Endodermal cell (in vitro differentiated cells): ENCODE data around the gene FASN. TPM values are rescaled to one million over a fixed set of nuclear protein-coding genes. Genes with fewer than 3 reads are reported as not detected.
A peak's percentile ranks its signal among the peaks of the same experiment; 100 is the strongest.

Experiments used
- DNase-seq: peaks from one replicate; pipeline ENCODE4 v3.0.0-alpha.2; 2017
- H3K27ac ChIP-seq: 2 replicates; pipeline ENCODE4 v1.5.1; 2013; ENCODE audit warnings: mild to moderate bottlenecking, low read depth, low read length, moderate library complexity
- H3K27me3 ChIP-seq: 2 replicates; pipeline ENCODE4 v1.6.1; 2013; ENCODE audit warnings: mild to moderate bottlenecking, low read length, moderate library complexity; ENCODE audit not compliant: insufficient read depth, control insufficient read depth, poor library complexity, severe bottlenecking
- H3K36me3 ChIP-seq: 2 replicates; pipeline ENCODE4 v1.7.0; 2013; ENCODE audit warnings: mild to moderate bottlenecking, low read length, moderate library complexity; ENCODE audit not compliant: control insufficient read depth, insufficient read depth
- H3K4me1 ChIP-seq: one replicate; pipeline ENCODE4 v1.7.0; 2013; ENCODE audit warnings: low read length; ENCODE audit not compliant: control insufficient read depth, insufficient read depth
- H3K4me3 ChIP-seq: 2 replicates; pipeline ENCODE4 v1.5.1; 2013; ENCODE audit warnings: mild to moderate bottlenecking, low read length, moderate library complexity
- H3K9ac ChIP-seq: 2 replicates; pipeline ENCODE4 v1.6.1; 2013; ENCODE audit warnings: mild to moderate bottlenecking, low read length, moderate library complexity; ENCODE audit not compliant: poor library complexity, severe bottlenecking; ENCODE audit errors: extremely low read depth
- H3K9me3 ChIP-seq: 2 replicates; pipeline ENCODE4 v1.6.1; 2013; ENCODE audit warnings: mild to moderate bottlenecking, low read length, moderate library complexity; ENCODE audit not compliant: control insufficient read depth
- H3K27ac Mint-ChIP-seq: 2 replicates; pipeline ENCODE4 v1.8.0; 2020; ENCODE audit warnings: mixed read lengths
- H3K27me3 Mint-ChIP-seq: 2 replicates; pipeline ENCODE4 v1.8.0; 2021; ENCODE audit warnings: mild to moderate bottlenecking, mixed read lengths; ENCODE audit not compliant: insufficient read depth
- H3K36me3 Mint-ChIP-seq: 2 replicates; pipeline ENCODE4 v1.8.0; 2020; ENCODE audit warnings: low read depth, mixed read lengths
- H3K4me1 Mint-ChIP-seq: 2 replicates; pipeline ENCODE4 v1.8.0; 2020; ENCODE audit warnings: mixed read lengths
- H3K4me3 Mint-ChIP-seq: 2 replicates; pipeline ENCODE4 v1.8.0; 2020; ENCODE audit warnings: mild to moderate bottlenecking, moderate library complexity, mixed read lengths
- H3K9me3 Mint-ChIP-seq: 2 replicates; pipeline ENCODE4 v1.8.0; 2020; ENCODE audit warnings: mild to moderate bottlenecking, mixed read lengths
- WGBS, 2 experiments: methylation state at CpG; one replicate each; pipeline versions ENCODE4 v1.1.5 to v1.1.7; 2013; ENCODE audit warnings: missing lambda C conversion rate in 2 of 2, mixed read lengths in 1 of 2; ENCODE audit not compliant: insufficient coverage in 1 of 2, insufficient read length in 1 of 2; 5-methylcytosine and 5-hydroxymethylcytosine counted together
- total RNA-seq, 2 donors: library from RNA; stranded (reverse); fragmentation: NEBNext Ultra II Directional in 1 of 2; extraction: Animal tissue kit (Norgen Biotek cat#: 25700) in 1 of 2; gene quantifications; 2 replicates in 1 of 2; 3 replicates in 1 of 2; pipeline ENCODE4 v1.2.1, GENCODE V29; 2021
- TF ChIP-seq, protein P1 (sequence below): fragments of 200-600 bp; sonication (generic); conservative IDR thresholded peaks from 2 replicates; pipeline ENCODE4 v1.5.0; 2021; ENCODE audit warnings: antibody characterized with exemption, mild to moderate bottlenecking

The FASN gene
- total RNA-seq, 2 donors from 2014 or later = 371 to 498 TPM

DNA sequence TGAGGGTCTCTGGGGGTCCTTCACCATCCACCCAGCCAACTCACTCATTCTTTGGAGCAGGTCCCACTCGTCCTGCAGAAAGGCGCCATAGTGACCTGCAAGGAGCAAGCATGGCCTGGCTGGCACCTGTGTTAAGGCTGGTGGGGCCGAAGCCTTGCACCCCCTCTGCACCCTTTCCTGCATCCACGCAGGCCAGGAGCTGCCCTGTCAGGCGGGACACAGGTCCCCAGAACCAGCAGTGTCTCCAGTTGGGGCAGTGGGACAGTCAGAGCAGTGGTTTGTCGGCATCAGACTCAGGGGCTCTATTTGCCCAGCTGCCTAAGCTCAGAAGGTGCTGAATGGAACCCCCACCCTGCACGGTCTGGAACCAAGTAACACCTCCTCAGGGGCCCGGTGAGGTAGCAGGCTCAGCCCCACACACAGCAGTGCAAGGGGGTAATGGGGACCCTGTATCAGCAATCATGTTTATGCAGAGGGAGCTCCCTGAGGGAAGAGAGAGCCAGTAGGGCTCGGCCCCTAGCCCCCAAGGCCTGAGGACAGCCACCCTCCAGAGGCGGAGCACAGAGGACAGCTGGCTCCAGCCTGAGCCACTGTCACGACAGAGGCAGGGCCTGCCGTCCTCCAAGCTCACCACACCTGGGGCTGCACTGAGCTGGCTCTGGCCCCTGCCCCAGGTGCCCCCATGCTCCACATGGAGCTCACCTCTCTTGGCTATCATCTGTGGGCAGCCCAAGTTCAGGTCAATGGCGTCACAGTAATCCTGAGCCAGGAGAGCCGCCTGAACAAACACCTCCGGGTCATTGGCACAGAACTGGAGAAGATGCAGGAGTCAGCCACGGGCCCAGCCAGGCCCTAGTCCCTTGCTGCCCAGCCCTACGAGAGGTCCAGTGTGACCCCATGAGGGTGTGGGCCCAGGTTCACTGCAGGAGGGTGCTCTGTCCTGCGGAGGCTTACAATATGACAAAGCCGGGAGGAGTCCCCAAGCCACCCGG is 34.3 kb downstream of the FASN start:
- DNase-seq = no peak
- H3K4me1 ChIP-seq = peaks cover 4% of the 10 kb centered on the region
- no peak overlapping the region for H3K27ac ChIP-seq
- H3K4me3 Mint-ChIP-seq = peak overlapping the region; percentile 68
- TF ChIP-seq, protein P1, sequence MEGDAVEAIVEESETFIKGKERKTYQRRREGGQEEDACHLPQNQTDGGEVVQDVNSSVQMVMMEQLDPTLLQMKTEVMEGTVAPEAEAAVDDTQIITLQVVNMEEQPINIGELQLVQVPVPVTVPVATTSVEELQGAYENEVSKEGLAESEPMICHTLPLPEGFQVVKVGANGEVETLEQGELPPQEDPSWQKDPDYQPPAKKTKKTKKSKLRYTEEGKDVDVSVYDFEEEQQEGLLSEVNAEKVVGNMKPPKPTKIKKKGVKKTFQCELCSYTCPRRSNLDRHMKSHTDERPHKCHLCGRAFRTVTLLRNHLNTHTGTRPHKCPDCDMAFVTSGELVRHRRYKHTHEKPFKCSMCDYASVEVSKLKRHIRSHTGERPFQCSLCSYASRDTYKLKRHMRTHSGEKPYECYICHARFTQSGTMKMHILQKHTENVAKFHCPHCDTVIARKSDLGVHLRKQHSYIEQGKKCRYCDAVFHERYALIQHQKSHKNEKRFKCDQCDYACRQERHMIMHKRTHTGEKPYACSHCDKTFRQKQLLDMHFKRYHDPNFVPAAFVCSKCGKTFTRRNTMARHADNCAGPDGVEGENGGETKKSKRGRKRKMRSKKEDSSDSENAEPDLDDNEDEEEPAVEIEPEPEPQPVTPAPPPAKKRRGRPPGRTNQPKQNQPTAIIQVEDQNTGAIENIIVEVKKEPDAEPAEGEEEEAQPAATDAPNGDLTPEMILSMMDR = no peak
- peak overlapping the region; percentile 82 for H3K4me3 ChIP-seq
- H3K27me3 ChIP-seq = no peaks in the 10 kb centered on the region
- no peaks in the 10 kb centered on the region for H3K9me3 ChIP-seq
- H3K27ac Mint-ChIP-seq = no peak overlapping the region
- 93% methylated on average over 13 to 20 of the region's 20 CpGs for WGBS, 2 experiments
- no peak overlapping the region for H3K9ac ChIP-seq
- H3K27me3 Mint-ChIP-seq = no peaks in the 10 kb centered on the region
- H3K36me3 Mint-ChIP-seq = peaks cover 5% of the 10 kb centered on the region
- H3K9me3 Mint-ChIP-seq = no peaks in the 10 kb centered on the region
- H3K4me1 Mint-ChIP-seq = peaks cover 5% of the 10 kb centered on the region
- peaks cover 14% of the 10 kb centered on the region for H3K36me3 ChIP-seq

DNA sequence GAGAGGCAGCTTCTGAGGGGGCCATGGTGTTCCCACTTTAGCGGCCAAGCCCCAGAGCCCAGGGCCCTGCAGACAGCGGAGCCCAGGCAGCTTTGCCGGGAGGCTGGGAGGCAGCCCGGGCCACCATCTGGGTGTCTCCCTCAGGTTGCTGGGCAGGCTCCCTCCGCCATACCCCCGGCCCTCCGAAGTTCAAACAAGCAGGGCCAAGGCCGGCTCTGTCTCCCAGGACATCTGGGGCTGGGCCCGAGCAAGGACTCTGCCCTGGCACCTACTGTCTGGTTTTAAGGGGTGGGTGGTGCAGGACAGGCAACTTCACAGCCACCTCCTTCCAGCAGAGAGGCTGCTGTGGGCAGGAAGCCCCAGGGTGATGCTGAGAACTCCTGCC is 35.1 kb downstream of the FASN start:
- Mint-ChIP-seq H3K27ac (no peak overlapping the region), H3K27me3 (no peaks in the 10 kb centered on the region), H3K36me3 (peaks cover 6% of the 10 kb centered on the region), H3K9me3 (no peaks in the 10 kb centered on the region), H3K4me3 (no peak overlapping the region), H3K4me1 (peaks cover 5% of the 10 kb centered on the region)
- TF ChIP-seq, protein P1 = no peak
- 95% methylated on average over 9 of the region's 9 CpGs; no CpG with 5 or more reads in 1 of the 2 experiments for WGBS, 2 experiments
- no peak overlapping the region for H3K4me3 ChIP-seq
- DNase-seq = no peak
- peaks cover 4% of the 10 kb centered on the region for H3K4me1 ChIP-seq
- no peaks in the 10 kb centered on the region for H3K27me3 ChIP-seq
- no peaks in the 10 kb centered on the region for H3K9me3 ChIP-seq
- H3K36me3 ChIP-seq = peaks cover 15% of the 10 kb centered on the region
- H3K9ac ChIP-seq = no peak overlapping the region
- no peak overlapping the region for H3K27ac ChIP-seq

DNA sequence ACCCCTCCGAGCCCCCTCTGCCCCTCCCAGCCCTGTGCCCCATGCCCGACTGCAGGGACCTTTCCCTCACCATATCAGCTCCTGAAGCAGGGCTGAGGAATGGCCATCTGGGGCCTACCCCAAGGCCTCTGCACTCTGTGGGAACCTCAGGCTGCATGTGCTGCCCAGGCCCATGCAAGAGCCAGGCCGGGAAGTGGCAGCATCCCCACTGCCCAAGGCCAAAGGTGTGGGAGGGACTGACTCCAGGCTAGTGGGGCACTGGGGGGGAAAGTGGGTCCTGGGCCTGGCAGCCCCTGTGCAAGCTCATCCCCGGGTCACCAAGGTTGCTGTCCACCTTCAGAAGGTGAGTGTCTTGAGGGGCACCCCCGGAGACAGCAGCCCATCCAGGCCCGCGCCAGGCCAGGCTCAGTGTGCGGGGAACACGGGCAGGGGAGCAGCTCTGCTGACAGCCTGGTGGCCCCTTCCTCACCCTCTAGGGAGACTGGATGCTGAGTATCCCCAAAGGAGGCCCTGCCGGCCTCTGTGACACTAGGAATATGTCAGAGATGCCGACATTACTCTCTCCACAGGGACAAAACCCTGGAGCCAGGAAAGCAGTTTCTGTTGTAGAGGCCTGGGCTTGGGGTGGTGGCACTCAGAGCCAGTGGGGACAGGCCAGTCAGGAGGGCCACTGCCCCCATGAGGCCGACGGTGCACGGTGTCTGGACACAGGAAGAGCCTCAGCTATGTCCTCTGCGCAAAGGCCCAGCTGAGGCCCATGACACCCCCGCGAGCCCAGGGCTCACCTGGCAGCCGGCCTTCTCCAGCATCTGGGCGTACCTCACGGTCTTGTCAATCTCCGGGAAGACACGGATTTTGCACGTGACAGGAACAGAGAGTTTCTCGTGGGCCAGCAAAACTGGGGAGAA is 35.7 kb downstream of the FASN start:
- H3K4me3 Mint-ChIP-seq = no peak overlapping the region
- no peak overlapping the region for H3K27ac ChIP-seq
- no peak overlapping the region for H3K9ac ChIP-seq
- no peaks in the 10 kb centered on the region for H3K27me3 ChIP-seq
- peaks cover 5% of the 10 kb centered on the region for H3K4me1 Mint-ChIP-seq
- H3K9me3 ChIP-seq = no peaks in the 10 kb centered on the region
- H3K36me3 Mint-ChIP-seq = peaks cover 10% of the 10 kb centered on the region
- no peak for DNase-seq
- 94% methylated on average over 18 to 24 of the region's 24 CpGs for WGBS, 2 experiments
- H3K4me3 ChIP-seq = no peak overlapping the region
- peaks cover 19% of the 10 kb centered on the region for H3K36me3 ChIP-seq
- H3K9me3 Mint-ChIP-seq = no peaks in the 10 kb centered on the region
- no peaks in the 10 kb centered on the region for H3K27me3 Mint-ChIP-seq
- TF ChIP-seq, protein P1 = peak; percentile 26
- peaks cover 4% of the 10 kb centered on the region for H3K4me1 ChIP-seq
- no peak overlapping the region for H3K27ac Mint-ChIP-seq
